Neuronal stem cell (in vitro differentiated cells): ENCODE measurements around the gene EFNB2.

Experiments
- DNase-seq: peaks from one replicate; pipeline ENCODE4 v3.0.0-alpha.2; 2013; ENCODE audit warnings: low spot score
- H2AFZ ChIP-seq: one replicate; pipeline ENCODE4 v1.6.1; 2013; ENCODE audit warnings: mild to moderate bottlenecking, low read length, inconsistent platforms
- H2AK5ac ChIP-seq: 2 replicates; pipeline ENCODE4 v1.6.1; 2013; ENCODE audit warnings: low read depth, mild to moderate bottlenecking, inconsistent platforms, low read length, moderate library complexity, mixed read lengths
- H2BK120ac ChIP-seq: 2 replicates; pipeline ENCODE4 v1.6.1; 2013; ENCODE audit warnings: low read depth, mild to moderate bottlenecking, inconsistent platforms, low read length, moderate library complexity, mixed read lengths
- H2BK12ac ChIP-seq: one replicate; pipeline ENCODE4 v1.6.1; 2013; ENCODE audit warnings: low read length, inconsistent platforms
- H2BK15ac ChIP-seq: 2 replicates; pipeline ENCODE4 v1.6.1; 2013; ENCODE audit warnings: mild to moderate bottlenecking, low read length, inconsistent platforms, mixed read lengths
- H2BK5ac ChIP-seq: one replicate; pipeline ENCODE4 v1.6.1; 2013; ENCODE audit warnings: inconsistent platforms, mild to moderate bottlenecking, low read length, moderate library complexity
- H3K14ac ChIP-seq: one replicate; pipeline ENCODE4 v1.6.1; 2013; ENCODE audit warnings: low read length, inconsistent platforms
- H3K18ac ChIP-seq: 2 replicates; pipeline ENCODE4 v1.6.1; 2013; ENCODE audit warnings: low read length, inconsistent platforms
- H3K23ac ChIP-seq: 2 replicates; pipeline ENCODE4 v1.6.1; 2013; ENCODE audit warnings: low read depth, mild to moderate bottlenecking, mixed read lengths, low read length, inconsistent platforms; ENCODE audit not compliant: poor library complexity
- H3K27ac ChIP-seq: replicated peaks from 3 replicates; pipeline ENCODE4 v1.5.1; 2013; ENCODE audit warnings: low read length, inconsistent platforms
- H3K27me3 ChIP-seq, 3 experiments: 2 replicates each; pipeline ENCODE4 v1.6.1; 2013; ENCODE audit warnings: low read length in 3 of 3, mild to moderate bottlenecking in 2 of 3, inconsistent platforms in 1 of 3, low read depth in 1 of 3, mixed read lengths in 1 of 3, moderate library complexity in 1 of 3; ENCODE audit not compliant: control insufficient read depth in 3 of 3, insufficient read depth in 3 of 3
- H3K36me3 ChIP-seq, 2 donors: replicated peaks in 1 of 2; 2 replicates each; pipeline ENCODE4 v1.6.1; 2013; ENCODE audit warnings: low read length in 2 of 2; ENCODE audit not compliant: control insufficient read depth in 2 of 2, insufficient read depth in 2 of 2
- H3K4ac ChIP-seq: 2 replicates; pipeline ENCODE4 v1.6.1; 2013; ENCODE audit warnings: inconsistent platforms, mild to moderate bottlenecking, low read length, moderate library complexity
- H3K4me1 ChIP-seq, 2 donors: 1 replicate in 1 of 2; 2 replicates in 1 of 2; pipeline ENCODE4 v1.6.1; 2013; ENCODE audit warnings: low read length in 2 of 2, low read depth in 1 of 2; ENCODE audit not compliant: control insufficient read depth in 2 of 2, insufficient read depth in 1 of 2
- H3K4me2 ChIP-seq: one replicate; pipeline ENCODE4 v1.6.1; 2013; ENCODE audit warnings: mild to moderate bottlenecking, low read length, inconsistent platforms; ENCODE audit not compliant: insufficient read depth, poor library complexity, severe bottlenecking
- H3K4me3 ChIP-seq, 2 donors: 2 replicates each; pipeline ENCODE4 v1.5.1; 2013; ENCODE audit warnings: low read length in 2 of 2, mild to moderate bottlenecking in 2 of 2, inconsistent platforms in 1 of 2, moderate library complexity in 1 of 2
- H3K79me1 ChIP-seq: one replicate; pipeline ENCODE4 v1.6.1; 2013; ENCODE audit warnings: low read depth, mild to moderate bottlenecking, inconsistent platforms, low read length, moderate library complexity
- H3K9ac ChIP-seq: one replicate; pipeline ENCODE4 v1.6.1; 2013; ENCODE audit warnings: mild to moderate bottlenecking, low read depth, low read length, inconsistent platforms; ENCODE audit not compliant: poor library complexity
- H3K9me3 ChIP-seq, 2 donors: replicated peaks in 1 of 2; 2 replicates each; pipeline versions ENCODE3 to v1.6.1; 2013; ENCODE audit warnings: low read length in 2 of 2, mild to moderate bottlenecking in 2 of 2, inconsistent platforms in 1 of 2, low read depth in 1 of 2, mixed read lengths in 1 of 2, moderate library complexity in 1 of 2; ENCODE audit not compliant: control insufficient read depth in 2 of 2, insufficient read depth in 1 of 2
- H4K8ac ChIP-seq: one replicate; pipeline ENCODE4 v1.6.1; 2013; ENCODE audit warnings: low read depth, mild to moderate bottlenecking, inconsistent platforms, low read length, moderate library complexity
- H4K91ac ChIP-seq: one replicate; pipeline ENCODE4 v1.6.1; 2013; ENCODE audit warnings: low read length, low read depth, mild to moderate bottlenecking, inconsistent platforms; ENCODE audit not compliant: poor library complexity
- WGBS, 2 donors: extraction: QIAGEN DNeasy Blood & Tissue Kit; methylation state at CpG; one replicate each; pipeline ENCODE4 v1.1.7; 2013; ENCODE audit warnings: missing lambda C conversion rate in 2 of 2, mixed read lengths in 1 of 2; ENCODE audit not compliant: insufficient read length in 2 of 2, insufficient replicate concordance in 1 of 2; ENCODE audit errors: extremely low coverage in 2 of 2; 5-methylcytosine and 5-hydroxymethylcytosine counted together

EFNB2 gene

DNA sequence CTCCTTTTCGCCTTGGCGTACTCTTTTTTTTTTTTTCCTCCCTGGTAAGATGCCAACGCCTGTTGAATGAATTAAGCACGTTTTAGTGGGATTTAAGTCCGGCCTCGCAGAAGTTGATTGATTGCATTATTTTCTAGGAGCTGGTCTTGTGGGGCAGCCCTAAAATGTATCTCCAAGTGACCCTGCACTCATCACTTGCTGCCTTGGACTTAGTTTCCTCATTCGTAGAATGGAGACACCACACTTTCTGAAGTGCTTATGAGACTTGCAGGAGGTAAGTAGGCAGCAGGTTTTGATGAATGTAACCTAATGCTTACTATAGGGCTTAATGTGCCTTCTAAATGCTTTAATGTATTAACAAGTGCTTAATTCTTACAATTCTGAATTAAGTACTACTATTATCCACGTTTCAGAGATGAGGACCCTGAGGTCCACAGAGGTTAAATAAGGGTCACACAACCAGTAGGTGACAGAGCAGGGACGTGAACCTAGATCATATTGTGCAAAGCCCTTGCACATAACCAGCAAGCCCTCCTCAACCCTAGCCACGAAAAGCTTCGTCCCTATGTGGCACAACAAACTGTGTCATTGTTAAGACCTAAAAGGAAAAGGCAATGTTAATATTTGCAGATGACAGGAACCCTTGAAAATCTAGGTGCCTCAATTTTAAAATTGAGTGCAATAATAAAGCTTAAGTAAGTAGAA lies 33.0 kb upstream of the EFNB2 start:
- H3K27me3 ChIP-seq, result no peaks in the 10 kb centered on the region
- no peak for DNase-seq
- no peak overlapping the region for H3K4ac ChIP-seq
- H3K79me1 ChIP-seq, result no peaks in the 10 kb centered on the region
- no peak overlapping the region for H2BK15ac ChIP-seq
- no peak overlapping the region for H3K14ac ChIP-seq
- H3K4me3 ChIP-seq, result peak overlapping the region; percentile 64 to 93
- H3K9me3 ChIP-seq, result no peaks in the 10 kb centered on the region
- no peak overlapping the region for H3K9ac ChIP-seq
- peaks cover 0 to 9% of the 10 kb centered on the region in 2 donors for H3K36me3 ChIP-seq
- H4K91ac ChIP-seq, result no peak overlapping the region
- H2AK5ac ChIP-seq, result no peak overlapping the region
- H2BK120ac ChIP-seq, result no peak overlapping the region
- no peak overlapping the region for H2BK12ac ChIP-seq
- peak overlapping the region; percentile 89 for H2AFZ ChIP-seq
- no CpG with 5 or more reads among the region's 11 CpGs for WGBS, 2 donors
- H3K4me1 ChIP-seq, result peaks cover 6 to 10% of the 10 kb centered on the region in 2 donors
- H3K23ac ChIP-seq, result no peak overlapping the region
- H3K18ac ChIP-seq, result no peak overlapping the region
- H3K27ac ChIP-seq, result no peak overlapping the region
- H4K8ac ChIP-seq, result no peak overlapping the region
- no peak overlapping the region for H2BK5ac ChIP-seq
- H3K4me2 ChIP-seq, result peak overlapping the region; percentile 46

DNA sequence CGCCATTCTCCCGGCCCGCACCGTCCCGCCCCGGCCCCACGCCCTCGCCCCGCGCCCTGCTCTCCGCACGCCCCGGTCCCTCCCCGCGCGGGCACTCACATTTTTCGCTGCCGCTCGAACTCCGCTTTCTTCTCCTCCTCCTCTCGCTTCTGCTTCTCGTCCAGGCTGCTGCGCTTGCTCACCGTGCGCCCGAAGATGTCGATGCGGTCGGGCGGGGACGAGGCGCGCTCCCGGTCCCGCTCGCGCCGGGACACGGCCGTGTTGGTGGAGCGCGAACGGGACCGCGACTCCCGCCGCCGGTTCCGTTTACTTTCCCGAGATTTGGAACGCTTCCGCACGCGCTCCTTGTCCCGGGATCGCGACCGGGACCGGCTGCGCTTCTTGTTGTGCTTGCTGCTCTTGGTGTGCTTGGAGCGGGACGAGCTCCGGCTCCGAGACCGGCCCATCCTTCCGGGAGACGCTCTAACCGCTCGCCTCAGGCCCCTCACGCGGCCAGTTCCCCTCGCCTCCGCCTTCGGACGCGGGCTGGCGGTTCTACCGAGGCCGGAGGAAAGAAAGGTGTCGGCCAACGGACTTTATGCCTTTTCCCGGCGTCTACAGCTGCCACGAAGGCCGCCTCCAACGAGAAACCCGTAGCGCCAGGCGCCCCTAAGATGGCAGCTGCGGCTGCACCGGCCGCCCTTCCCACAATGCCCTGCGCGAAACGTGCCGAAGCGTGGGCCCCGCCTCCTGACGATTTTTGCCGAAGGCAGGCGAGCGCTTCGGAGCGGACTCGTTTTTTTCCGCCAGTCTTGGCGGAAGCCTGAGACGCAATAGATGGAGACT lies 32.2 kb upstream of the EFNB2 start, which contains the start of gene ARGLU1:
TSS of gene ARGLU1 (minus strand) at position 664 of the 825 bp plus-strand sequence. CDS start at position 446, 218 bp downstream.
- Histone ChIP-seq H3K14ac (peak within 1 kb of the TSS; percentile 92), H2AFZ (peak within 1 kb of the TSS; percentile 89), H3K23ac (peak within 1 kb of the TSS; percentile 76), H3K4me3 (peak within 1 kb of the TSS; percentile 93 to 99), H3K27me3 (no peaks in the 10 kb centered on the region), H3K4me2 (peak within 1 kb of the TSS; percentile 46), H3K18ac (peak within 1 kb of the TSS; percentile 99), H3K9ac (peak within 1 kb of the TSS; percentile 99), H2BK12ac (no peak within 1 kb of the TSS), H3K36me3 (peaks cover 0 to 12% of the 10 kb centered on the region in 2 donors), H2BK120ac (peak within 1 kb of the TSS; percentile 73), H3K4ac (peak within 1 kb of the TSS; percentile 77), H3K27ac (peak within 1 kb of the TSS; percentile 78), H4K91ac (peak within 1 kb of the TSS; percentile 41), H2AK5ac (peak within 1 kb of the TSS; percentile 94), H3K4me1 (peaks cover 7 to 10% of the 10 kb centered on the region in 2 donors), H2BK5ac (peak within 1 kb of the TSS; percentile 98), H4K8ac (no peak within 1 kb of the TSS), H3K79me1 (no peaks in the 10 kb centered on the region), H3K9me3 (peaks cover 0 to 5% of the 10 kb centered on the region in 2 donors), H2BK15ac (peak within 1 kb of the TSS; percentile 52)
- DNase-seq, result peak; percentile 93
- WGBS, 2 donors, result no CpG with 5 or more reads among the region's 108 CpGs

DNA sequence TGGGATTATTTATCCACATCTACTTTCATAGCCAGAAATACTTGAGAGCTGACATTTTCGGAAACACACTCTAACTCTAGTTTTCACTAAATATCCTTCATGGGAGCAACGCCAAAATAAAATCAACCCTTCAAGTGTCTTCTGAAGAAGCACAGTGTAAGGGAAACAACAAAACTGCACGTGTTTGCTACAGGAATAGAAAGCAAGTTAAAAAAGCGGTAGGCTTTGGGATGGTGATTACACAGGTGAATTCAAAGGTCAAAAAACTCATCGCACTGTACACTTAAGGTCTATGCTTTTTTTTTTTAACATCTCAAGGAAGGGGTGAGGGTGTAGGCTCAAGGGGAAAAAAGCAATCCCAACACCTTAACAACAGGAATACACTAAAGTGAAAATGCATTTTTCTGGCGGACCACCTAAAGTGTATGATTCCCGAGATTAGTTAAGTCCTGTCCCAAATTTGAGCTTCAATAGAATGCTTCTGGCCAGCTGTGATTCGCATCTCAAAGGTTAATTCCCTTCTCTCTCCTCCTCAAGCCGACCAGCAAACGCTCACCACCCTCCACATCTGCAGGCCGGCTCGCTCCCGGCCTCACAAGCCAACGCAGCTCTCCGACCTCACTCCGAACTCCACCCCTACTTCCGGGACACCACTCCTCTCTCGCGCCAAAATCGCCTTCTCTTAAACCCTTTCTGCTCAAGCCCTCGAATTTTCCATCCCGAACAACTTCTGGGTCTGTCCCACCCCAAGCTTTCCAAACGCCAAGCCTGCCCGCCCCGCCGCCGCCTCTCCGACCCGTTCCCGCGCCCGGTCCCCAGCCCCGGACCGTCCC lies 31.4 kb upstream of the EFNB2 start:
- Histone ChIP-seq H3K14ac (peak overlapping the region; percentile 92), H3K79me1 (no peaks in the 10 kb centered on the region), H3K23ac (peak overlapping the region; percentile 76), H2BK15ac (no peak overlapping the region), H3K27ac (no peak overlapping the region), H2BK120ac (no peak overlapping the region), H4K8ac (no peak overlapping the region), H2BK5ac (peak overlapping the region; percentile 98), H3K4me1 (peaks cover 7 to 16% of the 10 kb centered on the region in 2 donors), H2AK5ac (peak overlapping the region; percentile 94), H3K27me3 (no peaks in the 10 kb centered on the region), H3K18ac (peak overlapping the region; percentile 99), H3K4me2 (peak overlapping the region; percentile 46), H3K4me3 (peak overlapping the region; percentile 93 to 99), H3K4ac (no peak overlapping the region), H3K9me3 (peaks cover 0 to 5% of the 10 kb centered on the region in 2 donors), H2AFZ (peak overlapping the region; percentile 89), H3K36me3 (peaks cover 0 to 13% of the 10 kb centered on the region in 2 donors), H4K91ac (no peak overlapping the region), H2BK12ac (no peak overlapping the region), H3K9ac (peak overlapping the region; percentile 99)
- no CpG with 5 or more reads among the region's 34 CpGs for WGBS, 2 donors
- DNase-seq, result no peak
